Skin epidermis (tissue), 12 donors: ENCODE results near the gene CANT1.
"Not testable (repeated sequence)": the region's sequence is repeated elsewhere in the genome, so short reads cannot be mapped to it uniquely, and the experiment has no call there.

ENCODE experiments used
- H3K27ac ChIP-seq, 21 experiments: fragments of 200-600 bp; sonication (generic) in 11 of 21; one replicate each; pipeline ENCODE4 v1.5.0; 2020; ENCODE audit warnings: mild to moderate bottlenecking in 3 of 21, inconsistent platforms in 2 of 21, moderate library complexity in 2 of 21
- H3K4me3 ChIP-seq, 7 experiments: fragments of 200-600 bp; sonication (generic) in 2 of 7; one replicate each; pipeline ENCODE4 v1.5.0; 2020; ENCODE audit warnings: inconsistent platforms in 2 of 7, mild to moderate bottlenecking in 2 of 7, moderate library complexity in 1 of 7

The CANT1 gene

DNA sequence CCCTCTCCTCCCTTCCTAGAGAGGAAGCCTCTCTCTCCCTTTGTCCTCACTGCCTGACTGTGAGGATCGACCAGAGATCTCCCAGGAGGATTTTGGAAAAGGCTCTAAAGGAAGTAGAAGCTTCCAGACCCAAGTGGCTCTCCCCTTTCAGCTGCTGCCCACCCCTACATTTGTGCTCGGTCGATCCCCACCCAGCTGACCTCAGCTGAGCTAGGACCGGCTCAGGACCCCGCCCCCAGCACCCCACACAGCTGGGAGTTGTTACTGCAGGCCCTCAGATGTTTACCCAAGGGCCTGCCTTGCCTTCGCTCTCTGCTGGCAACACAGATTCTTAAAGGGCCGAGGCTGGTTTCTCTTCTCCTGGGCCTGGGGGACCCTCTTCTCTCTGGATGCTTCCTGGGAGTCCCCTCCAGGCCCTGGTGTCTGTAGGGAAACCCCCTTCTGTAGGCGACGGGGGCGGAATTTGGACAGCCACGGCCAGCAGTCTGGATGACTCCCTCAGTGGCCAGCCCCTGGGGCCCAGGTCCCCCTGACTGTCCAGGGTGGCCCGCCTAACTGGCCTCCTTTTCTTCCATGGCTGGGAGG lies 57.5 kb downstream of the CANT1 start:
- H3K27ac ChIP-seq = peak overlapping the region in 3 of 21 experiments; percentile 9 to 54 (median 31)
- no peak overlapping the region for H3K4me3 ChIP-seq

DNA sequence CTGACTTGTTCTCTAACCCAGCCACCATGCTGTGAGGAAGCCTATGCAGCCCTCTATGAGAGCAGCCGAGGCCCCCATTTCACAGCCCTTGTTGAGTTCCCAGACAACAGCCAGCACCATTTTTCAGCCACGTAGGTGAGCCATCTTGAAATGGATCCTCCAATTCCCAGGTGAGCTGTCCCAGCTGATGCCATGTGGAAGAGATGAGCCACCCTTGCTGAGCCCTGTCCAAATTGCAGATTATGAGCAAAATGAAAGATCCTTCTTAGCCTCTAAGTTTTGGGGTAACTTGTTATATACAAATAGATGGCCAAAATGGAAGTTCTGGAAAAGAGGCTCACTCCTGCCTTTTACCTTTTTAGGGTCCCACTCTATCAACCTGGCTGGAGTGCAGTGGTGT lies 58.7 kb downstream of the CANT1 start:
- Histone ChIP-seq H3K27ac (no peak overlapping the region), H3K4me3 (no peak overlapping the region)

DNA sequence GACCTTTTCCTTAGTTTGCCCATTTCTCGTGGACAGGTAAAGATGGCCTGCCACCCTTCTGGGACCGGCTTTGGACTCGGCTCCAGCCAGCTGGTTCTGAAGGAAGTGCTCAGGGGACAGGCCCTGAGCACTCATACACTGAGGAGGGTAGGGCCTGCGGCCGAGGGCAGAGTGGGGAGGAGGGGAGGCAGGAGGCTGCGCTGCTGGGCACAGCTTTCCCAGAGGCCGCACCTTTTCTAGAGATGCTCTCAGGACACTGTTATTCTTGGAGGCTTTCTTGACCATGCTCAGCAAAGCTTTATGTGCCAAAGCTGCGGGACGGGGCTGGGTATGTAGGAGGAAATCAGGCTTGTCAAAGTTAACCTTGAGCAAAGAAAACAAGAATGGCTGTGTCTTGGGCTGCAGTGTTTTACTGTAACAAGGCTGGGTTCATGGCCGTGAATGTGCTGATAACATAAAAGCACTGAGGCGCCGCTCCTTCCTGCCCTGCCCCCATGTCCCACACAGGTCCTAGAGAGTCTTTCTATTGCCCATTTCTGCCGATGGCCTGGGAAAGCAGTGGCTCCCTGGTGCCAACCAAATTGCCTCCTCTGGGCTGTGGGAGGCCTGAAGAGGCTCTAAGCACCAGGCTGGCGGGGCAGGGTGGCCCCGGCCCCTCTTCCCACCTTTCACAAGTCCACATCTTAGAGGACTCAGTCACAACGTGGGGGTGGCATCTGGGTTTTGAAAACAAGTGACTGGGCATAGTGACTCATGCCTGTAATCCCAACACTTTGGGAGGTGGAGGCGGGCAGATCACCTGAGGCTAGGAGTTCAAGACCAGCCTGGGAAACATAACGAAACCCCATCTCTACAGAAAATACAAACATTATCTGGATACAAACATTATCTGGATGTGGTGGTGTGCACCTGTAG lies 62.1 kb downstream of the CANT1 start:
- no peak overlapping the region for H3K4me3 ChIP-seq
- no peak overlapping the region for H3K27ac ChIP-seq

DNA sequence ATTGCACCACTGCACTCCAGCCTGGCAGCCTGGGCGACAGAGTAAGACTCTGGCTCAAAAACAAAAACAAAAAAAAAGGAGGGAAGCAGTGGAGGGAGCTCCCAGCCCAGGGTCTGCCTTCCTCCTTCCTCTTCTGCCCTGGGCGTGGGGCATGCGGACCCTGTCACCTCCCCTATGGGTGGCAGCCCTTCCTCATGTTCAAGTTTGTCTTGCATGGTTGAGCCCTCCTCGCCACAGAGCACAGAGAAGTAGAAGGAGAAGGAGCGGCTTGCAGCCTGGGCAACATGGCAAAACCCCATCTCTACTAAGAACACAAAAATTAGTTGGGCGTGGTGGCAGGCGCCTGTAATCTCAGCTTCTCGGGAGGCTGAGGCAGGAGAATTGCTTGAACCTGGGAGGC lies 62.9 kb downstream of the CANT1 start:
- Histone ChIP-seq H3K27ac (no peak overlapping the region), H3K4me3 (no peak overlapping the region)

DNA sequence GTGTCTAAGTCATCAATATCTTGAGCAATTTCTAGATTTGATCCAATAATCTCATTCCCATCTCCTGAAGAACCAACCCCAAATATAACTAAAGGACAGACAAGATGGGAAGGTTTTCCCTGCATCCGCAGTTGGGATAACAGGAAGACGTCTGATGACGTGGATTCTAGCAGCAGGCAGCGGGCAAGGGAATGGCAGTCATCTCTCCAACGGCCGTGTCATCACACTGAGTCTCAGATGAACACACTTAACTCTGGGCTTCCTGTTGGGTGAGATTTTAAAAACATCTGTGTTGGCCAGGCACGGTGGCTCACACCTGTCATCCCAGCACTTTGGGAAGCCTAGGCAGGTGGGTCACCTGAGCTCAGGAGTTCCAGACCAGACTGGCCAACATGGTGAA lies 63.4 kb downstream of the CANT1 start:
- Histone ChIP-seq H3K4me3 (no peak overlapping the region), H3K27ac (no peak overlapping the region)

DNA sequence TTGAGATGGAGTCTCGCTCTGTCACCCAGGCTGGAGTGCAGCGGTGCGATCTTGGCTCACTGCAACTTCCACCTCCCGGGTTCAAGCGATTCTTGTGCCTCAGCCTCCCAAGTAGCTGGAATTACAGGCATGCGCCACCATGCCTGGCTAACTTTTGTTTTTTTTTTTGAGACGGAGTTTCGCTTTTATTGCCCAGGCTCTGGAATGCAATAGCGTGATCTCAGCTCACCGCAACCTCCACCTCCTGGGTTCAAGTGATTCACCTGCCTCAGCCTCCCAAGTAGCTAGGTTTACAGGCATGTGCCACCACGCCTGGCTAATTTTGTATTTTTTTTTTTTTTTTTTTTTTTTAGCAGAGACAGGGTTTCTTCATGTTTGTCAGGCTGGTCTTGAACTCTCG lies 64.1 kb downstream of the CANT1 start:
- not testable (repeated sequence) for H3K4me3 ChIP-seq, H3K27ac ChIP-seq

DNA sequence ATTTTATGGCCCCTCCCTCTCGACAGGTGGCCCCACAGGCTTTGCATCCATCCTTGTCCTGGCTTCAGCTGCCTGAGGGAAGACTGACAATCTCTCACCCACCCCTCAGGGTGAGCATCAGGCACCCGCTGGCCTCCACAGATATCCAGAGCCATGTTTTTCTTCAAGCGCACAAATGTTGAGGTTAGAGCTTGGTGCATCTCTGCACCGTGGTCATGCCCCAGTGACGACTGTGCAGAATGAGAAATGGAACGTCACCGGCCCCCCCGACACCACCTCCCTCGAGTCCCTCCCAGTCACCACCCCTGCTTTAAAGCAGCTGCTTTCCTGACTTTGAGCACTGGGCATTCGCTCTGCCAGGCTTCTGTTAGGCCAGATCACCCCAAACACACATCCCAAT lies 64.6 kb downstream of the CANT1 start:
- H3K27ac ChIP-seq = no peak overlapping the region
- H3K4me3 ChIP-seq = no peak overlapping the region

DNA sequence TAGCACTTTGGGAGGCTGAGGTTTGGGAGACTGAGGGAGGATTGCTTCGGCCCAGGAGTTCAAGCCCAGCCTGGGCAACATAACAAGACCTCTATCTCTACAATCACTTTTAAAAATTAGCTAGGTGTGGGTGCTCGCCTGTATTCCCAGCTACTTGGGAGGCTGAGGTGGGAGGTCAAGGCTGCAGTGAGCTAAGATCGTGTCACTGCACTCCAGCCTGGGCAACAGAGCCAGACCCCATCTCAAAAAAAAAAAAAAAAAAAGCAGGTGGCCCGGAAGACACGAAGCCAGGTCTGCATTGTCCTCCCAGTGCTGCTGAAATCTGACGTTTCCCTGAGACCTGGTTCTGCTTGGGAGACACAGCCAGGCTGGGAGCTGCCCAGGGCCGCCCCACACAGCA lies 65.5 kb downstream of the CANT1 start:
- Histone ChIP-seq H3K4me3 (no peak overlapping the region), H3K27ac (no peak overlapping the region)
